Mesodermal cell (in vitro differentiated cells): ENCODE measurements around the gene GCC1.

ENCODE experiments used
- H3K27ac ChIP-seq: 2 replicates; pipeline ENCODE4 v1.7.0; 2013; ENCODE audit warnings: mild to moderate bottlenecking, low read depth, low read length, moderate library complexity; ENCODE audit not compliant: severe bottlenecking
- H3K36me3 ChIP-seq: 2 replicates; pipeline ENCODE4 v1.7.1; 2013; ENCODE audit warnings: mild to moderate bottlenecking, low read length, moderate library complexity; ENCODE audit not compliant: control insufficient read depth, insufficient read depth
- H3K4me1 ChIP-seq: one replicate; pipeline ENCODE4 v1.7.1; 2013; ENCODE audit warnings: mild to moderate bottlenecking, low read length; ENCODE audit not compliant: insufficient read depth, control insufficient read depth, poor library complexity, severe bottlenecking
- H3K4me3 ChIP-seq: 2 replicates; pipeline ENCODE4 v1.7.0; 2013; ENCODE audit warnings: low read length, control low read depth, mild to moderate bottlenecking; ENCODE audit not compliant: insufficient read depth, poor library complexity, severe bottlenecking; ENCODE audit errors: extremely low read depth
- H3K9me3 ChIP-seq: 2 replicates; pipeline ENCODE4 v1.7.1; 2013; ENCODE audit warnings: mild to moderate bottlenecking, low read length, moderate library complexity; ENCODE audit not compliant: control insufficient read depth
- WGBS, 2 experiments: methylation state at CpG; one replicate each; pipeline ENCODE4 v1.1.5; 2013; ENCODE audit warnings: missing lambda C conversion rate in 2 of 2; ENCODE audit not compliant: insufficient coverage in 2 of 2; 5-methylcytosine and 5-hydroxymethylcytosine counted together

The GCC1 gene

DNA sequence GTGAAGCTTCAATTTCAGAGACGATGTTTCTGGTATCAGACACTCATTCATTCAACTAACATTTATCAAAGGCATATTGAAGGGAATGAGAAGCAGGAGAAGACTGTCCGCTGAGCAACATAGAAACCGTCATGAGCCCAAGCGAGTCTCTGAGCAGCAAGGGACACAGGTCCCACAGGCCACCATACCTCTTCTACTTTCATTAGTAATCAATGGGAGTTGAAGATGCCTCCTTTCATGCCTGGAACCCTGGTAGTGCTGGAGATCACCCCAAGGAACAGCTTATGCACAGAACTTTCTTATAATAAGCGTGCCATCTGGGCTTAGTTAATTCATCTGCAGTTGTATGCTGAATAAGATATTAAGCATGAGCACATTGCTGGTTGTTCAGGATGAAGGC, 31.3 kb upstream of the GCC1 start:
- Histone ChIP-seq H3K4me3 (no peak overlapping the region), H3K27ac (no peak overlapping the region), H3K9me3 (no peaks in the 10 kb centered on the region), H3K36me3 (no peaks in the 10 kb centered on the region), H3K4me1 (peaks cover 2% of the 10 kb centered on the region)
- 60 to 100% methylated on average over 2 to 3 of the region's 5 CpGs for WGBS, 2 experiments

- no peak overlapping the region for H3K4me3 ChIP-seq
- 71 to 88% methylated on average over 1 of the region's 1 CpG for WGBS, 2 experiments
- H3K36me3 ChIP-seq: no peaks in the 10 kb centered on the region
- no peaks in the 10 kb centered on the region for H3K4me1 ChIP-seq
- H3K9me3 ChIP-seq: peaks cover 10% of the 10 kb centered on the region
- H3K27ac ChIP-seq: no peak overlapping the region
These were observed 26.9 kb upstream of the GCC1 start for GRCh38 chr7:127612263-127612662.

GRCh38 chr7:127609297-127609696, 23.9 kb upstream of the GCC1 start:
- 92 to 98% methylated on average over 4 to 6 of the region's 6 CpGs for WGBS, 2 experiments
- Histone ChIP-seq H3K4me1 (no peaks in the 10 kb centered on the region), H3K4me3 (no peak overlapping the region), H3K36me3 (no peaks in the 10 kb centered on the region), H3K9me3 (peaks cover 10% of the 10 kb centered on the region), H3K27ac (no peak overlapping the region)

GRCh38 chr7:127608446-127608845, 23.1 kb upstream of the GCC1 start:
- WGBS, 2 experiments: 84 to 92% methylated on average over 3 to 4 of the region's 6 CpGs
- no peak overlapping the region for H3K27ac ChIP-seq

GRCh38 chr7:127600885-127601284, 15.5 kb upstream of the GCC1 start:
- Histone ChIP-seq H3K4me3 (no peak overlapping the region), H3K9me3 (no peaks in the 10 kb centered on the region), H3K36me3 (no peaks in the 10 kb centered on the region), H3K4me1 (no peaks in the 10 kb centered on the region), H3K27ac (no peak overlapping the region)
- WGBS, 2 experiments: 81 to 83% methylated on average over 3 of the region's 3 CpGs

More at GRCh38 chr7:127608446-127608845, 23.1 kb upstream of the GCC1 start:
- no peaks in the 10 kb centered on the region for H3K36me3 ChIP-seq
- H3K4me3 ChIP-seq: no peak overlapping the region
- H3K9me3 ChIP-seq: peaks cover 10% of the 10 kb centered on the region
- no peaks in the 10 kb centered on the region for H3K4me1 ChIP-seq

DNA sequence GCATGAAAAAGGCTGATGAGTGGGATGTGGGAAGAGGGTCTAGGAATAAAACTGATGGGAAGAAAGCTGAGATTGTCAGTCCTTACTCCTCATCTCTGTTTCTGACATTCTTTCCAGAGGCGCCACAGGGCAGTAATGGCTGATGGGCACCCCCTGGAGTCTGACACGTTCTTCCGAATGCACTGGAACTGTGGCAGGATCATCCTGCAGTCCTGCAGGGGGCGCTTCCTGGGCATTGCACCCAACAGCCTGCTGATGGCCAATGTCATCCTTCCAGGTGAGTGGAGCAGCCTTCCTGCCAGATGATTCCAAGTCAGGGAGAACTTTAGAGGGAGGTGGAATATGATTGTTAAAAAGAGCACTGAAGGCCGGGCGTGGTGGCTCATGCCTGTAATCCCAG, 12.9 kb upstream of the GCC1 start:
- no peaks in the 10 kb centered on the region for H3K36me3 ChIP-seq
- H3K9me3 ChIP-seq: no peaks in the 10 kb centered on the region
- H3K4me3 ChIP-seq: no peak overlapping the region
- no peak overlapping the region for H3K27ac ChIP-seq
- H3K4me1 ChIP-seq: no peaks in the 10 kb centered on the region
- 44 to 55% methylated on average over 6 of the region's 6 CpGs for WGBS, 2 experiments

DNA sequence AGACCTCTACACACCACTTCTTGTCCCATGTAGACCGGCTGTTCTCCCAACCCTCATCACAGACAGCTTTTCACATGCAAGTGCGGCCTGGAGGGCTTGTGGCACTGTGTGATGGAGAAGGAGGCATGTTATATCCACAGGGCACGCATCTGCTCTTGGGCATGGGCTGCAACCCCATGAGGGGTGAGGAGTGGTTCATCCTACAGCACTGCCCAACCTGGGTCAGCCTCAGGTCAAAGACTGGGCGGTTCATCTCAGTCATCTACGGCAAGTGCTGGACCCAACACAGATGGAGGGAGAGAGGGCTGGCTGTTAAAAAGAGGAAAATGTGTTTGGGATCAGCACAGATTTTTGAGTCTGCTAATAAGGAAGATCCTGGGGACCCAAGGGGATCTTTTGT, 10.3 kb upstream of the GCC1 start:
- H3K4me3 ChIP-seq: no peak overlapping the region
- WGBS, 2 experiments: 97 to 100% methylated on average over 3 of the region's 5 CpGs
- peaks cover 13% of the 10 kb centered on the region for H3K36me3 ChIP-seq
- no peaks in the 10 kb centered on the region for H3K9me3 ChIP-seq
- H3K4me1 ChIP-seq: no peaks in the 10 kb centered on the region
- no peak overlapping the region for H3K27ac ChIP-seq

- H3K4me3 ChIP-seq: no peak overlapping the region
- H3K9me3 ChIP-seq: no peaks in the 10 kb centered on the region
- H3K27ac ChIP-seq: no peak overlapping the region
- 88% methylated on average over 1 of the region's 1 CpG; no CpG with 5 or more reads in 1 of the 2 experiments for WGBS, 2 experiments
- H3K4me1 ChIP-seq: peaks cover 3% of the 10 kb centered on the region
- H3K36me3 ChIP-seq: peaks cover 21% of the 10 kb centered on the region
These were observed 9.1 kb upstream of the GCC1 start for GRCh38 chr7:127594490-127594889.

DNA sequence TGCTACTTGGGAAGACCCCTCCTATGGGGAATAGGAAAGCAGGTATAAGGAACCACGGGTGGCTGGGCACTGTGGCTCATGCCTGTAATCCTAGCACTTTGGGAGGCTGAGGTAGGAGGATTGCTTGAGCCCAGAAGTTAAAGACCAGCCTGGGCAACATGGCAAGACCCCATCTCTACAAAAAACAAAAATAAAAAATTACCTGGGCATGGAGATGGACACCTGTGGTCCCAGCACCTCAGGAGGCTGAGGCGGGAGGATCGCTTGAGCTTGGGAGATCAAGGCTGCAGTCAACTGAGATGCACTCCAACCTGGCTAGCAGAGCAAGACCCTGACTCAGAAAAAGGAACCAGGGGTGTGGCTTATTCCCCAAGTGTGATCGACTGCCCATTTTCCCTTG, 7.2 kb upstream of the GCC1 start:
- peaks cover 22% of the 10 kb centered on the region for H3K36me3 ChIP-seq
- no peak overlapping the region for H3K27ac ChIP-seq
- peaks cover 3% of the 10 kb centered on the region for H3K4me1 ChIP-seq
- H3K4me3 ChIP-seq: no peak overlapping the region
- WGBS, 2 experiments: 98 to 100% methylated on average over 3 to 4 of the region's 4 CpGs
- H3K9me3 ChIP-seq: no peaks in the 10 kb centered on the region

DNA sequence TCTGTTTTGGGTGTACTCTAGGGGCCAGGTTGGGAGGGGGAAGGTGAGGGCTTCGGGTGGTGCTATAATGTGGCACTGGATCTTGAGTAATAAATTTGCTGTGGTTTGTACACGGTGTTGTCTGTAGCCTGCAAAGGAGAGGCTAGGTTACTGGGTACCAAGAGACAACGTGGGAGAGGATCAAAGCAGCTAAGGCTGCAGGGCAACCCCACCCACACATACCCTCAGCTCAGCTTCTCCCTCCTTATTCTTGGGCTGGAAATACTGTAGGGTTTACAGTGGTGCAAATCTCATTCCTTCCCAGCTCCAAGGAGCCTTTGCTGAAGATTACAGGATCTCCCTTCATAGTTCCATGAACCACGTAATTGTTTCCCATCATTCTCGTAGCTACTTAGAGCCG, 6.2 kb upstream of the GCC1 start:
- Histone ChIP-seq H3K4me3 (no peak overlapping the region), H3K9me3 (no peaks in the 10 kb centered on the region), H3K27ac (no peak overlapping the region), H3K36me3 (peaks cover 22% of the 10 kb centered on the region), H3K4me1 (peaks cover 3% of the 10 kb centered on the region)
- 100% methylated on average over 2 of the region's 6 CpGs for WGBS, 2 experiments

- Histone ChIP-seq H3K36me3 (peaks cover 22% of the 10 kb centered on the region), H3K27ac (no peak overlapping the region), H3K4me1 (peaks cover 3% of the 10 kb centered on the region), H3K9me3 (peaks cover under 1% of the 10 kb centered on the region), H3K4me3 (no peak overlapping the region)
- WGBS, 2 experiments: 95 to 99% methylated on average over 3 to 7 of the region's 7 CpGs
These were observed 5.8 kb upstream of the GCC1 start for GRCh38 chr7:127591189-127591588.
